Gastroesophageal sphincter (tissue), 3 donors: Measurements from ENCODE around the gene SEPHS1.

Experiments used
- EP300 ChIP-seq: sonication (generic); formaldehyde crosslinking; IDR thresholded peaks from one replicate; pipeline ENCODE4 v1.6.1; 2017; ENCODE audit warnings: antibody characterized with exemption, mild to moderate bottlenecking
- POLR2A ChIP-seq, 2 donors: fragments of 450-650 bp; IDR thresholded peaks; one replicate each; pipeline ENCODE4 v1.6.1; 2017; ENCODE audit warnings: antibody characterized with exemption in 2 of 2, mild to moderate bottlenecking in 2 of 2, moderate library complexity in 1 of 2
- TF ChIP-seq, protein P1 (sequence below), 4 experiments: fragments of 200-600 bp in 2 of 4; fragments of 450-650 bp in 2 of 4; sonication (generic) in 1 of 4; IDR thresholded peaks; one replicate each; pipeline ENCODE4 v1.5.1; 2017 to 2019; ENCODE audit warnings: antibody characterized with exemption in 4 of 4, mild to moderate bottlenecking in 2 of 4, moderate library complexity in 2 of 4

DNA sequence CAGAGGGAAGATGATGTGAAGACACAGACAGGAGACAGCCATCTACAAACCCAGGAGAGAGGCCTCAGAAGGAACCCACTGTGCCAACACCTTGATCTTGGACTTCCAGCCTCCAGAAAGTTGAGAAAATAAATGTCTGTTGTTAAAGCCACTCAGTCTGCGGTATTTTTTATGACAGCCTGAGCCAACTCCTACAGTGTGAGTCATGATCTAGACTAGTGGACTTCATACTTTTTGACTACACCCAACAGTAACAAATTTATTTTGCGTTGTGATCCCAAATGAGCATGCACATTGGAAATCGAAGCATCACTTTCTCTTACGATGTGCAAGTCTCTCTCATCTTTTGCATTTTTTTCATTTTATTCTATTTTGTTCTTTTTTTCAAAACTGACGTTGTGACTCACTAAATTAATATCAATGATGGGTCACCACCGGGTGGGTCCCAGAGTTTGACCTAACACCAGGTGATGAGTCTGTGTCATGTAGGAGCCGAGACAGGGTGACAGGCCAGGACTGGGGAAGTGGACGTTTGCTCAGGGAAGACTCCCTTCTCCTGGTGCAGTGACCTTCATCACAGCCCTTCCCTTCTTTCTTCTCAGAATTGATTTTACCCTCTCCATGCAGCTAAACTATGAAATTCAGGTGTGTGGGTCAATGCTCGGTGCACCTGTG lies 77.1 kb downstream of the SEPHS1 start:
- TF ChIP-seq, protein P1, sequence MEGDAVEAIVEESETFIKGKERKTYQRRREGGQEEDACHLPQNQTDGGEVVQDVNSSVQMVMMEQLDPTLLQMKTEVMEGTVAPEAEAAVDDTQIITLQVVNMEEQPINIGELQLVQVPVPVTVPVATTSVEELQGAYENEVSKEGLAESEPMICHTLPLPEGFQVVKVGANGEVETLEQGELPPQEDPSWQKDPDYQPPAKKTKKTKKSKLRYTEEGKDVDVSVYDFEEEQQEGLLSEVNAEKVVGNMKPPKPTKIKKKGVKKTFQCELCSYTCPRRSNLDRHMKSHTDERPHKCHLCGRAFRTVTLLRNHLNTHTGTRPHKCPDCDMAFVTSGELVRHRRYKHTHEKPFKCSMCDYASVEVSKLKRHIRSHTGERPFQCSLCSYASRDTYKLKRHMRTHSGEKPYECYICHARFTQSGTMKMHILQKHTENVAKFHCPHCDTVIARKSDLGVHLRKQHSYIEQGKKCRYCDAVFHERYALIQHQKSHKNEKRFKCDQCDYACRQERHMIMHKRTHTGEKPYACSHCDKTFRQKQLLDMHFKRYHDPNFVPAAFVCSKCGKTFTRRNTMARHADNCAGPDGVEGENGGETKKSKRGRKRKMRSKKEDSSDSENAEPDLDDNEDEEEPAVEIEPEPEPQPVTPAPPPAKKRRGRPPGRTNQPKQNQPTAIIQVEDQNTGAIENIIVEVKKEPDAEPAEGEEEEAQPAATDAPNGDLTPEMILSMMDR (IDR thresholded peaks at IDR 0.05) = no peak
- TF ChIP-seq POLR2A (IDR thresholded peaks at IDR 0.05) (no peak), EP300 (no peak)
